ENCODE data around the gene DHRS7C.

Gene DHRS7C

DNA sequence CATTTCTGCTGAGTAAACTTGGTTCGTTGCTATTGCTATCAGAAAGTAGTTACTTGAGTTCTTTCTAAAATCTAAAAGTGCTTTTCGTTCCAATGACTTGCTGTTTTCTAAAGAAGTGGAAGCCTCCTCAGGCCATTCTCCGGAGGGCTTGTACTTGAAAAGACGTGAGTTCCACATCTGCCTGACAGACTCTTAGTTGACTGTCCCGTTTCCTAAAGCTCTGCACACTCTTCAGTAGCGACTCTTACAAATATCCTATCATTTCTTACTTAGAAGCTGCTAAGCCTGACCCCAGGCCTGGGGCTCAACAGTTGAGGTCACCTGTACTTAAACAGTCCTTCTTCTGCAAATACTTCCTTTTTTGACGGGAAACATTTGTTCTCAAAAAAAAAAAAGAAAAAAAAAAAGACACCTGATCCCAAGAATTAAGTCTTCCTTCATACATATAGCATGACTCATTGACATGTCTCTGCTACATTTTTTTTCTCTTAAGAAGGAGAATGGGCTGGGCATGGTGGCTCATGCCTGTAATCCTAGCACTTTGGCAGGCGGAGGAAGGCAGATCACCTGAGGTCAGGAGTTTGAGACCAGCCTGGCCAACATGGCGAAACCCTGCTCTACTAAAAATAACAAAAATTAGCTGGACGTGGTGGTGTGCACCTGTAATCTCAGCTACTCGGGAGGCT, 61.5 kb downstream of the DHRS7C start:
- TF ChIP-seq, protein P1, sequence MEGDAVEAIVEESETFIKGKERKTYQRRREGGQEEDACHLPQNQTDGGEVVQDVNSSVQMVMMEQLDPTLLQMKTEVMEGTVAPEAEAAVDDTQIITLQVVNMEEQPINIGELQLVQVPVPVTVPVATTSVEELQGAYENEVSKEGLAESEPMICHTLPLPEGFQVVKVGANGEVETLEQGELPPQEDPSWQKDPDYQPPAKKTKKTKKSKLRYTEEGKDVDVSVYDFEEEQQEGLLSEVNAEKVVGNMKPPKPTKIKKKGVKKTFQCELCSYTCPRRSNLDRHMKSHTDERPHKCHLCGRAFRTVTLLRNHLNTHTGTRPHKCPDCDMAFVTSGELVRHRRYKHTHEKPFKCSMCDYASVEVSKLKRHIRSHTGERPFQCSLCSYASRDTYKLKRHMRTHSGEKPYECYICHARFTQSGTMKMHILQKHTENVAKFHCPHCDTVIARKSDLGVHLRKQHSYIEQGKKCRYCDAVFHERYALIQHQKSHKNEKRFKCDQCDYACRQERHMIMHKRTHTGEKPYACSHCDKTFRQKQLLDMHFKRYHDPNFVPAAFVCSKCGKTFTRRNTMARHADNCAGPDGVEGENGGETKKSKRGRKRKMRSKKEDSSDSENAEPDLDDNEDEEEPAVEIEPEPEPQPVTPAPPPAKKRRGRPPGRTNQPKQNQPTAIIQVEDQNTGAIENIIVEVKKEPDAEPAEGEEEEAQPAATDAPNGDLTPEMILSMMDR (IDR thresholded peaks at IDR 0.05; ENCODE audit: insufficient read depth, low read depth, low read length, missing control alignments) = no peak
- DNase-seq (ENCODE audit: low read depth) = no peak
- H3K4me3 ChIP-seq (ENCODE audit: low read depth, low read length) = no peak overlapping the region

DNA sequence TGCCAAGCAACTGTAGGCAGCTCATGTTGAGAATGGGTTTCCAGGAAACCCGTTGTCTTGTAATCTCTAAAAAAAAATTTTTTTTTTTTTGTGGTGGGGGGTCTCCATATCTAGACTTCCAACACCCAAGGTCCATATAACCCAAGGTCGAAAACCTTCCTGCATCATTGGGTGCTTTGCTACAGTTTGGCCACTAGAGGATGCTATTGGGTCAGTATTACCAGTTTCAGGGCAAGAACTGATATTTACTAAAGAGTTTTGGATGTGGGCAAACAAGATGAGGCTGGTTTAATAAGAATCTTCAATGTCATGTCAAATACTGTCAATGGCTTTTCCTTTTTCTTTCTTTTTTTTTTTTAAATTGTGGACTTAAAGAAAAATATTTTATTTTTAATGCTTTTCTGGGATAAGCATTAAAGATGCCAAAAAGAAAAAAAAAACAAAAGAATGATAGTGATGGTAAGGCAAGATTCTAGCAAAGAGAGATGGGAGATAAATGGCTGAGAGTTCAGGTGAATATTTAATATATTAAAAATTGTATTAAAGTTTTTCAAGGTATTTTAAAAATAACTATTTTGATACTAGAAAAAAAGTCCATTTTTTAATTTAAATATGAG, 62.2 kb downstream of the DHRS7C start:
- H3K4me3 ChIP-seq (ENCODE audit: low read depth, low read length) = no peak overlapping the region
- DNase-seq (ENCODE audit: low read depth) = peak; percentile 54
- TF ChIP-seq, protein P1 (IDR thresholded peaks at IDR 0.05; ENCODE audit: insufficient read depth, low read depth, low read length, missing control alignments) = peak; percentile 99

DNA sequence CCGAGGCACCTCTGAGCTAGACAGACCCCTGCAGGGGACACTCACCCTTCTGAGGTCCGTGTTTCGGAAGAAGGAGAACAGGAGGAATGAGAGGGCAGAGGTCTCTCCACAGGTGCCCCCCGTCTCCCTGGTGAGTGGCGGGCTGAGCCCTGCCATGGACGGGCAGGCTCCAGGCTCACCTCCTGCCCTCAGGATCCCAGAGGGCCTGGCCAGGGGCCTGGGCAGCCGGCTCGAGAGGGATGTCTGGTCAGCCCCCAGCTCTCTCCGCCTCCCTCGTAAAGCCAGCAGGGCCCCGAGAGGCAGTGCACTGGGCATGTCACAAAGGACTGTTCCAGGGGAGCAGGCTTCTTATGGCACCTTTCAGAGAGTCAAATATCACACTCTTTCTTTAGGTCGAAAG, 62.8 kb downstream of the DHRS7C start:
- H3K4me3 ChIP-seq (ENCODE audit: low read depth, low read length) = no peak overlapping the region
- no peak for DNase-seq (ENCODE audit: low read depth)
- TF ChIP-seq, protein P1 (IDR thresholded peaks at IDR 0.05; ENCODE audit: insufficient read depth, low read depth, low read length, missing control alignments) = no peak

DNA sequence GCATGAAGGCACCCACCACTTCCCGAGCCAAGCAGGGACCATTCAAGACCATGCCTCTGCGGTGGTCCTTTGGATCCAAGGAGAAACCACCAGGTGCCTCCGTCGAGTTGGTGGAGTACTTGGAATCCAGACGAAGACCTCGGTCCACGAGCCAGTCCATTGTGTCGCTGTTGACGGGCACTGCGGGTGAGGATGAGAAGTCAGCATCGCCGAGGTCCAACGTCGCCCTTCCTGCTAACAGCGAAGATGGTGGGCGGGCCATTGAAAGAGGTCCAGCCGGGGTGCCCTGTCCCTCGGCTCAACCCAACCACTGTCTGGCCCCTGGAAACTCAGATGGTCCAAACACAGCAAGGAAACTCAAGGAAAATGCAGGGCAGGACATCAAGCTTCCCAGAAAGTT, 63.4 kb downstream of the DHRS7C start:
- H3K4me3 ChIP-seq (ENCODE audit: low read depth, low read length) = no peak overlapping the region
- TF ChIP-seq, protein P1 (IDR thresholded peaks at IDR 0.05; ENCODE audit: insufficient read depth, low read depth, low read length, missing control alignments) = no peak
- no peak for DNase-seq (ENCODE audit: low read depth)

DNA sequence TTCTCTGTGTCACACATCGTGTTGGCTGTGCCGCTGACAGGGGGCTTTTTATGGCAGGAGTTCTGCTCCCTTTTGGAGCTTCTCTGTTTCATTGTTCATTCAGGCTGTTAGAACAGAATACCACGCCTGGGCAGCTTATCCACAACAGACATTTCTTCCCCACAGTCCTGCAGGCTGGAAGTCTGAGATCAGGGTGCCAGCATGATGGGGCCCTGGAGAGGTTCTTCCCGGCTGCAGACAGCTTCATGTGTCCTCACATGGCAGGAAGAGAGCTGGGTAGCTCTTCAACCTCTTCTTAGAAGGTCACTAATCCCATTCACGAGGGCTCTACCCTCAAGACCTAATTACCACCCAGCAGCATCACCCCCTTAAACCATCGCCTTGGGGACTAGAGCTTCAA, 65.1 kb downstream of the DHRS7C start:
- no peak for DNase-seq (ENCODE audit: low read depth)
- TF ChIP-seq, protein P1 (IDR thresholded peaks at IDR 0.05; ENCODE audit: insufficient read depth, low read depth, low read length, missing control alignments) = no peak
- H3K4me3 ChIP-seq (ENCODE audit: low read depth, low read length) = no peak overlapping the region

DNA sequence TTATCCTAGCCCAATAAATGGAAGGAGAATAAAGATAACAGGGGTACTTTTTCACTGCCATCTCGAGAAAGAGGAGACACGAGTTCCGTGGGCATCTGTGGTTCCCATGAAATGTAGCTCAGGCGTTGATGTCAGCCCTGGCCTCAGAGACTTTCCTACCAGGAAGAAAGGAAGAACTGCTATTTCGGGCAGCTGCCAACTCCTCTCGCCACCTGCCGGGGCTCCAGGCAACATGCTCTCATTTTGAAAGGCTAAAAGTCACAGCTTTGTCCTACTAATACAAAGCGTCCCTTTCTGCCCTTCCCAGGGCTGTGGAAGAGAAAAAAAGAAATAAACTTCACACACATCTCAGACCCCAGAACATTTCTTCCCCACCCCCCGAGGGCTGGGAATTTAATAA, 65.8 kb downstream of the DHRS7C start:
- TF ChIP-seq, protein P1 (IDR thresholded peaks at IDR 0.05; ENCODE audit: insufficient read depth, low read depth, low read length, missing control alignments) = no peak
- DNase-seq (ENCODE audit: low read depth) = no peak
- H3K4me3 ChIP-seq (ENCODE audit: low read depth, low read length) = no peak overlapping the region

All from GM12865 (cell line).